ENCODE results near the gene TAPBPL.
"Not testable (repeated sequence)": the region's sequence is repeated elsewhere in the genome, so short reads cannot be mapped to it uniquely, and the experiment has no call there.

DNA sequence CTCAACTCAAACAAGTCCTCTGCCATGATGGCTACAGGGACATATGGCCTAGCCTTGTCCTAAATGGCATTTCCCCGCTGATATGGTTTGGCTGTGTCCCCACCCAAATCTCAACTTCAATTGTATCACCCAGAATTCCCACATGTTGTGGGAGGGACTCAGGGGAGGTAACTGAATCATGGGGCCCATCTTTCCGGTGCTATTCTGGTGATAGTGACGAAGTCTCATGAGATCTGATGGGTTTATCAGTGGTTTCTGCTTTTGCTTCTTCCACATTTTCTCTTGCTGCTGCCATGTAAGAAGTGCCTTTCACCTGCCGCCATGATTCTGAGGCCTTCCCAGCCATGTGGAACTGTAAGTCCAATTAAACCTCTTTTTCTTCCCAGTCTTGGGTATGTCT, 14.9 kb downstream of the TAPBPL start:
- TF ChIP-seq, protein P1, sequence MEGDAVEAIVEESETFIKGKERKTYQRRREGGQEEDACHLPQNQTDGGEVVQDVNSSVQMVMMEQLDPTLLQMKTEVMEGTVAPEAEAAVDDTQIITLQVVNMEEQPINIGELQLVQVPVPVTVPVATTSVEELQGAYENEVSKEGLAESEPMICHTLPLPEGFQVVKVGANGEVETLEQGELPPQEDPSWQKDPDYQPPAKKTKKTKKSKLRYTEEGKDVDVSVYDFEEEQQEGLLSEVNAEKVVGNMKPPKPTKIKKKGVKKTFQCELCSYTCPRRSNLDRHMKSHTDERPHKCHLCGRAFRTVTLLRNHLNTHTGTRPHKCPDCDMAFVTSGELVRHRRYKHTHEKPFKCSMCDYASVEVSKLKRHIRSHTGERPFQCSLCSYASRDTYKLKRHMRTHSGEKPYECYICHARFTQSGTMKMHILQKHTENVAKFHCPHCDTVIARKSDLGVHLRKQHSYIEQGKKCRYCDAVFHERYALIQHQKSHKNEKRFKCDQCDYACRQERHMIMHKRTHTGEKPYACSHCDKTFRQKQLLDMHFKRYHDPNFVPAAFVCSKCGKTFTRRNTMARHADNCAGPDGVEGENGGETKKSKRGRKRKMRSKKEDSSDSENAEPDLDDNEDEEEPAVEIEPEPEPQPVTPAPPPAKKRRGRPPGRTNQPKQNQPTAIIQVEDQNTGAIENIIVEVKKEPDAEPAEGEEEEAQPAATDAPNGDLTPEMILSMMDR (IDR thresholded peaks at IDR 0.05): not testable (repeated sequence)
- TF ChIP-seq EP300, POLR2A (IDR thresholded peaks at IDR 0.05): not testable (repeated sequence)

Data from gastroesophageal sphincter (tissue), 3 donors.